Neural progenitor cell (in vitro differentiated cells): Measurements from ENCODE around the gene KLRG1. TPM values are rescaled to one million over a fixed set of nuclear protein-coding genes. Genes with fewer than 3 reads are reported as not detected.

ENCODE experiments used
- DNase-seq: peaks from one replicate; pipeline ENCODE4 v3.0.0-alpha.2; 2016; ENCODE audit warnings: low spot score
- H2AFZ ChIP-seq: fragments of 200-600 bp; sonication (generic); replicated peaks from 2 replicates; pipeline ENCODE4 v1.6.1; 2016; ENCODE audit warnings: antibody characterized with exemption
- H3F3A ChIP-seq: fragments of 200-600 bp; sonication (generic); 2 replicates; pipeline ENCODE4 v1.6.1; 2016; ENCODE audit warnings: antibody characterized with exemption, low read depth
- H3K27ac ChIP-seq: fragments of 200-600 bp; sonication (generic); 2 replicates; pipeline ENCODE4 v1.5.1; 2016; ENCODE audit warnings: mild to moderate bottlenecking
- H3K27me3 ChIP-seq: fragments of 200-600 bp; sonication (generic); 2 replicates; pipeline ENCODE4 v1.6.1; 2016; ENCODE audit warnings: mild to moderate bottlenecking, moderate library complexity
- H3K36me3 ChIP-seq: fragments of 200-600 bp; sonication (generic); 2 replicates; pipeline ENCODE4 v1.5.1; 2016
- H3K4me1 ChIP-seq: fragments of 200-600 bp; sonication (generic); 2 replicates; pipeline ENCODE4 v1.6.1; 2016; ENCODE audit warnings: mixed run types
- H3K4me2 ChIP-seq: fragments of 200-600 bp; sonication (generic); 2 replicates; pipeline ENCODE4 v1.6.1; 2016
- H3K4me3 ChIP-seq: fragments of 200-600 bp; sonication (generic); 2 replicates; pipeline ENCODE4 v1.5.1; 2016
- H3K79me2 ChIP-seq: fragments of 200-600 bp; sonication (generic); 2 replicates; pipeline ENCODE4 v1.6.1; 2016; ENCODE audit warnings: low read depth
- H3K9ac ChIP-seq: fragments of 200-600 bp; sonication (generic); 2 replicates; pipeline ENCODE4 v1.6.1; 2016
- H3K9me3 ChIP-seq: fragments of 200-600 bp; sonication (generic); 2 replicates; pipeline ENCODE4 v1.5.1; 2016; ENCODE audit warnings: low read depth
- H4K20me1 ChIP-seq: fragments of 200-600 bp; sonication (generic); 2 replicates; pipeline ENCODE4 v1.6.1; 2016; ENCODE audit warnings: low read depth
- H3K27ac Mint-ChIP-seq: 3 replicates; pipeline ENCODE4 v1.8.0; 2021; ENCODE audit warnings: mixed read lengths
- H3K27me3 Mint-ChIP-seq: 2 replicates; pipeline ENCODE4 v1.8.0; 2022; ENCODE audit warnings: low read depth, mild to moderate bottlenecking, inconsistent platforms, moderate library complexity, mixed read lengths; ENCODE audit not compliant: insufficient read depth
- H3K36me3 Mint-ChIP-seq: 3 replicates; pipeline ENCODE4 v1.8.0; 2021; ENCODE audit warnings: mixed read lengths
- H3K4me1 Mint-ChIP-seq: 3 replicates; pipeline ENCODE4 v1.8.0; 2021; ENCODE audit warnings: mixed read lengths
- H3K4me3 Mint-ChIP-seq: 3 replicates; pipeline ENCODE4 v1.8.0; 2021; ENCODE audit warnings: mild to moderate bottlenecking, moderate library complexity, mixed read lengths
- H3K9me3 Mint-ChIP-seq: 3 replicates; pipeline ENCODE4 v1.8.0; 2020; ENCODE audit warnings: mixed read lengths
- EZH2 ChIP-seq: fragments of 200-600 bp; sonication (generic); IDR thresholded peaks from 2 replicates; pipeline ENCODE4 v1.6.1; 2017; ENCODE audit warnings: antibody characterized with exemption, mild to moderate bottlenecking, moderate library complexity
- EZH2phosphoT487 ChIP-seq: fragments of 200-600 bp; sonication (generic); IDR thresholded peaks from 2 replicates; pipeline ENCODE4 v1.6.1; 2017; ENCODE audit warnings: antibody characterized with exemption
- total RNA-seq: library from RNA; depleted of rRNA; stranded (reverse); fragments of >200 nt; gene quantifications from 2 replicates; pipeline ENCODE4 v1.2.3, GENCODE V29; 2015; ENCODE audit warnings: low replicate concordance
- TF ChIP-seq, protein P1 (sequence below): fragments of 200-600 bp; sonication (generic); IDR thresholded peaks from 2 replicates; pipeline ENCODE4 v1.5.1; 2017; ENCODE audit warnings: antibody characterized with exemption, mild to moderate bottlenecking

The KLRG1 gene
- total RNA-seq, 1 donor from 2014 or later: 26.9 TPM

DNA sequence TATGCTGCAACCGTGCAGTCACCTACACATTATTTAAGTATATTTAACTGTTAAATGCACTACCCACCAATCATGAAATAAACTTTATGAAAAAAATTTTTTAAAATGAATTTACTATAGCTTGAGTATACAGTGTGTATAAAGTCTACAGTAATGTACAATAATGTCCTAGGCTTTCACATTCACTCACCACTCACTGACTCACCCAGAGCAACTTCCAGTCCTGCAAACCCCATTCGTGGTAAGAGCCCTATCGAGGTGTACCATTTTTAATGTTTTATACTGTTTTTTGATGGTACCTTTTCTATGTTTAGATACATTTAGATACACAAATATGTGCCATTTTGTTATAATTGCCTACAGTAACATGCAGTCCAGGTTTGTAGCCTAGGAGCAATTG, 48.1 kb downstream of the KLRG1 start:
- H3K27me3 Mint-ChIP-seq: no peaks in the 10 kb centered on the region
- H3K4me2 ChIP-seq: no peak overlapping the region
- no peak overlapping the region for H3K27ac Mint-ChIP-seq

DNA sequence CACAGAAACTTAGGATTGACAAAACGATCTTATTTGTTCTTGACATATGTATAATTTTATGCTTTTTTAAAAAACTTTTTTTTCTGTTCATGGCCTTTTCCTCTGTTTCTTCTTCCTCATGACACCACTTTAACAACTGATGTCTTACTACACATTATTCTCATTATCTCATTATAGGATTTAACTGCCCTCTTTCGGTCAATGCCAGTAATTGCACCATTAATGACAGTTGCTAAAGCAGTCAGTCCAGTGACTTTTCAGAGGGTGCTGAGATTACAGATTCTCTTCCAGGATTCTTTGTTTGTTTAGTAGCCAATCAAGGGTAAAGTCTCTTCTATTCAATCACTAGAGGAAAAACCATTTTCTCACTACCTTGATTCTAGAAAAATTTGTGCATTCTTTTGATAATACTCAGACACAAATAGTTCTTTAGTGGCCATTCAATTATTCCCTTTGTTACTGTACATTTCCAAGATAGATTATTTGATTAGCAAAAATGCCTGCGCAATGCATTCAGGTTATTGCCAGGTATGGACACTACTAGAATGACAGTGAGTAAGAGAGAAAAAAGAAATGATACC, 50.1 kb downstream of the KLRG1 start:
- TF ChIP-seq EZH2 (no peak), EZH2phosphoT487 (no peak)
- TF ChIP-seq, protein P1, sequence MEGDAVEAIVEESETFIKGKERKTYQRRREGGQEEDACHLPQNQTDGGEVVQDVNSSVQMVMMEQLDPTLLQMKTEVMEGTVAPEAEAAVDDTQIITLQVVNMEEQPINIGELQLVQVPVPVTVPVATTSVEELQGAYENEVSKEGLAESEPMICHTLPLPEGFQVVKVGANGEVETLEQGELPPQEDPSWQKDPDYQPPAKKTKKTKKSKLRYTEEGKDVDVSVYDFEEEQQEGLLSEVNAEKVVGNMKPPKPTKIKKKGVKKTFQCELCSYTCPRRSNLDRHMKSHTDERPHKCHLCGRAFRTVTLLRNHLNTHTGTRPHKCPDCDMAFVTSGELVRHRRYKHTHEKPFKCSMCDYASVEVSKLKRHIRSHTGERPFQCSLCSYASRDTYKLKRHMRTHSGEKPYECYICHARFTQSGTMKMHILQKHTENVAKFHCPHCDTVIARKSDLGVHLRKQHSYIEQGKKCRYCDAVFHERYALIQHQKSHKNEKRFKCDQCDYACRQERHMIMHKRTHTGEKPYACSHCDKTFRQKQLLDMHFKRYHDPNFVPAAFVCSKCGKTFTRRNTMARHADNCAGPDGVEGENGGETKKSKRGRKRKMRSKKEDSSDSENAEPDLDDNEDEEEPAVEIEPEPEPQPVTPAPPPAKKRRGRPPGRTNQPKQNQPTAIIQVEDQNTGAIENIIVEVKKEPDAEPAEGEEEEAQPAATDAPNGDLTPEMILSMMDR: peak; percentile 81
- Histone ChIP-seq H3K4me2 (no peak overlapping the region), H3K9ac (no peak overlapping the region), H3K27ac (no peak overlapping the region), H2AFZ (no peak overlapping the region), H3K79me2 (no peaks in the 10 kb centered on the region), H3K9me3 (no peaks in the 10 kb centered on the region), H3K36me3 (no peaks in the 10 kb centered on the region), H3K27me3 (no peaks in the 10 kb centered on the region), H4K20me1 (no peaks in the 10 kb centered on the region), H3K4me1 (no peaks in the 10 kb centered on the region), H3K4me3 (no peak overlapping the region), H3F3A (no peaks in the 10 kb centered on the region)
- Mint-ChIP-seq H3K9me3 (no peaks in the 10 kb centered on the region), H3K27ac (no peak overlapping the region), H3K4me1 (peaks cover 4% of the 10 kb centered on the region), H3K4me3 (no peak overlapping the region), H3K36me3 (no peaks in the 10 kb centered on the region), H3K27me3 (no peaks in the 10 kb centered on the region)
- peak; percentile 66 for DNase-seq

More for the DNA sequence above, 48.1 kb downstream of the KLRG1 start:
- H3K9me3 Mint-ChIP-seq: no peaks in the 10 kb centered on the region
- no peak overlapping the region for H3K4me3 Mint-ChIP-seq
- no peaks in the 10 kb centered on the region for H3K9me3 ChIP-seq
- no peaks in the 10 kb centered on the region for H3F3A ChIP-seq
- H3K36me3 Mint-ChIP-seq: no peaks in the 10 kb centered on the region
- no peak overlapping the region for H3K9ac ChIP-seq
- no peaks in the 10 kb centered on the region for H3K79me2 ChIP-seq
- no peak overlapping the region for H3K27ac ChIP-seq
- H3K36me3 ChIP-seq: no peaks in the 10 kb centered on the region
- peaks cover 4% of the 10 kb centered on the region for H3K4me1 Mint-ChIP-seq
- H3K27me3 ChIP-seq: no peaks in the 10 kb centered on the region
- H3K4me3 ChIP-seq: no peak overlapping the region
- TF ChIP-seq EZH2: no peak
- no peak for TF ChIP-seq EZH2phosphoT487
- TF ChIP-seq, protein P1: no peak
- no peak overlapping the region for H2AFZ ChIP-seq
- H3K4me1 ChIP-seq: no peaks in the 10 kb centered on the region
- DNase-seq: no peak
- no peaks in the 10 kb centered on the region for H4K20me1 ChIP-seq

- Histone ChIP-seq H3K9ac (no peak overlapping the region), H3K27me3 (no peaks in the 10 kb centered on the region), H3K4me2 (no peak overlapping the region), H3K36me3 (no peaks in the 10 kb centered on the region), H2AFZ (no peak overlapping the region), H3K9me3 (no peaks in the 10 kb centered on the region), H4K20me1 (no peaks in the 10 kb centered on the region), H3K4me1 (no peaks in the 10 kb centered on the region), H3K4me3 (no peak overlapping the region), H3F3A (no peaks in the 10 kb centered on the region), H3K27ac (no peak overlapping the region), H3K79me2 (no peaks in the 10 kb centered on the region)
- no peak overlapping the region for H3K4me3 Mint-ChIP-seq
- H3K27ac Mint-ChIP-seq: no peak overlapping the region
- DNase-seq: no peak
- no peaks in the 10 kb centered on the region for H3K36me3 Mint-ChIP-seq
- no peaks in the 10 kb centered on the region for H3K27me3 Mint-ChIP-seq
- no peak for TF ChIP-seq EZH2phosphoT487
- TF ChIP-seq EZH2: no peak
- TF ChIP-seq, protein P1: no peak
- H3K4me1 Mint-ChIP-seq: peaks cover 4% of the 10 kb centered on the region
- no peaks in the 10 kb centered on the region for H3K9me3 Mint-ChIP-seq
These were observed 51.3 kb downstream of the KLRG1 start for GRCh38 chr12:9040484-9041186.
